ENCODE measurements around the gene TEAD1.

TEAD1 gene

DNA sequence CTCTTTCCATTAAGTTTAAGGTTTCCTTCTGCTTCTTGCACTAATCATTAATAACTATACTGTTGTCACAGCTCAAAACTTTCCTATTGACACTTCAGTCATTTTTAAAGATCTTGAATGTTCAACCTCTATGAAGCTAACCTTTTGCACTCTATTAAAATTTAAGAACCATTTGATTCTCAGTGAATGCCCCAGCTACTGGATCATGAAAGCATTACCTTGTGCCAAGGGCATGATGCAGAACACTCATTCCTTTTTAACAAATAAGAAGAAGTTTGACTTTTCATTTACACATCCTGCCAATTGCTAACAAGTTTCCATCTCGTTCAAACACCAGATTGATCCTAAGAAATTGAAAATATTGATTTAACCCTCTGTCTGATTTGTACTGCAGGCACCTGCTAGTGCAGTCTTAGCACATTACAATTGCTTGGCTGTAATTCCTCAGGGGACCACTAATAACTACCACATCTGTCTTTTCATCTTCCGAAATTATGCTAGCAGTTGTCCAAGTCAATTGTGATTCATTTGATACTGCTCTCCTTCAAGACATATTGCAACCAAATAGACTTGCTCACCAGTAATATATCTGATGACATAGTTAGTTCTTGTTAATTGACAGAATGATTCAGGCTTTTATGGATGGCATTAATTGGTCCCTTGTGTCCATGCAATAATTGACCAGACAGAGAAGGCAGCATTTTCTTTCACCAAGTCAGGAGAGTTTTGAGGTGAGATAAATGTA is 158.4 kb downstream of the TEAD1 start:
- no peak overlapping the region for H3K4me3 ChIP-seq (ENCODE audit: low read depth, low read length)
- TF ChIP-seq, protein P1, sequence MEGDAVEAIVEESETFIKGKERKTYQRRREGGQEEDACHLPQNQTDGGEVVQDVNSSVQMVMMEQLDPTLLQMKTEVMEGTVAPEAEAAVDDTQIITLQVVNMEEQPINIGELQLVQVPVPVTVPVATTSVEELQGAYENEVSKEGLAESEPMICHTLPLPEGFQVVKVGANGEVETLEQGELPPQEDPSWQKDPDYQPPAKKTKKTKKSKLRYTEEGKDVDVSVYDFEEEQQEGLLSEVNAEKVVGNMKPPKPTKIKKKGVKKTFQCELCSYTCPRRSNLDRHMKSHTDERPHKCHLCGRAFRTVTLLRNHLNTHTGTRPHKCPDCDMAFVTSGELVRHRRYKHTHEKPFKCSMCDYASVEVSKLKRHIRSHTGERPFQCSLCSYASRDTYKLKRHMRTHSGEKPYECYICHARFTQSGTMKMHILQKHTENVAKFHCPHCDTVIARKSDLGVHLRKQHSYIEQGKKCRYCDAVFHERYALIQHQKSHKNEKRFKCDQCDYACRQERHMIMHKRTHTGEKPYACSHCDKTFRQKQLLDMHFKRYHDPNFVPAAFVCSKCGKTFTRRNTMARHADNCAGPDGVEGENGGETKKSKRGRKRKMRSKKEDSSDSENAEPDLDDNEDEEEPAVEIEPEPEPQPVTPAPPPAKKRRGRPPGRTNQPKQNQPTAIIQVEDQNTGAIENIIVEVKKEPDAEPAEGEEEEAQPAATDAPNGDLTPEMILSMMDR (IDR thresholded peaks at IDR 0.05; ENCODE audit: low read depth, low read length) = no peak
- in situ Hi-C loops (cut with HindIII; ENCODE audit: low sequenced_read_pairs) = loop anchor here (25.0 kb wide), 1 partner anchor 145 kb away; no protein-coding TSS in a partner anchor
- no peak for DNase-seq (ENCODE audit: low read depth, low spot score)

DNA sequence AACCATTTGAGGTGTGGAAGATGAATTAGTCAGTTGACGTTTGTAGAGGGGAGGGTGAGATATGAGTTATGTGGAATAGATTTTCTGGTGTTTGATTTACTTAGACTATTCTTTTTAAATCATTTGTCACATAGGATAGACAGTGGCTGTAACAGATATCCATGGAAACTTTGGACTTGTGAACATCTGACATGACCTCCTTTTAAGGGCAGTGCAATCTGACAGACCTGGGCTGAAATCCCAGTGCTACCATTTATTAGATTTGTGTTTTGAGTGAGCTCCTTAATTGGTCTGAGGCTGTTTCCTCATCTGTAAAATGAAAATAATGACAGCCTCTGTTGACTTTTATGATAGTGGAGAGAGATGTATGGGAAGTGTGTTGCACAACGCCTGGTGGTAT is 159.9 kb downstream of the TEAD1 start:
- DNase-seq (ENCODE audit: low read depth, low spot score) = no peak
- in situ Hi-C loops (cut with HindIII; ENCODE audit: low sequenced_read_pairs) = loop anchor here (25.0 kb wide), 1 partner anchor 147 kb away; no protein-coding TSS in a partner anchor
- no peak overlapping the region for H3K4me3 ChIP-seq (ENCODE audit: low read depth, low read length)
- TF ChIP-seq, protein P1 (IDR thresholded peaks at IDR 0.05; ENCODE audit: low read depth, low read length) = no peak

DNA sequence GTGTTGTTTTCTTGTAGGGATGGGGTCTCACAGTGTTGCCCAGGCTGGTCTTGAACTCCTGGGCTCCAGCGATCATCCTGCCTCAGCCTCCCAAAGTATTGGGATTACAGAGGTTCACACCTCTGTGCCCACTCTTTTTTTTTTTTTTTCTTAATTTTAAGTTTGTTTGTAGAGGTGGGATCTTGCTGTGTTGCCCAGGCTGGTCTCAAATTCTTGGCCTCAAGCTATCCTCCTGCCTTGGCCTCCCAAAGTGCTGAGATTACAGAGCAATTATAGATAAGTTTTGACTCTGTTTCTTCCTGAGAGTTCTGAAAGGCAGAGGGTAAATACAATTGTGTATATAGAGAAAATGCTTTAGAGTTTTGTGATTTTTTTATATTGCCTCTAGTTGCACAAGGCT is 160.4 kb downstream of the TEAD1 start:
- in situ Hi-C loops (cut with HindIII; ENCODE audit: low sequenced_read_pairs) = loop anchor here (25.0 kb wide), 1 partner anchor 147 kb away; no protein-coding TSS in a partner anchor
- TF ChIP-seq, protein P1 (IDR thresholded peaks at IDR 0.05; ENCODE audit: low read depth, low read length) = no peak
- DNase-seq (ENCODE audit: low read depth, low spot score) = no peak
- no peak overlapping the region for H3K4me3 ChIP-seq (ENCODE audit: low read depth, low read length)

DNA sequence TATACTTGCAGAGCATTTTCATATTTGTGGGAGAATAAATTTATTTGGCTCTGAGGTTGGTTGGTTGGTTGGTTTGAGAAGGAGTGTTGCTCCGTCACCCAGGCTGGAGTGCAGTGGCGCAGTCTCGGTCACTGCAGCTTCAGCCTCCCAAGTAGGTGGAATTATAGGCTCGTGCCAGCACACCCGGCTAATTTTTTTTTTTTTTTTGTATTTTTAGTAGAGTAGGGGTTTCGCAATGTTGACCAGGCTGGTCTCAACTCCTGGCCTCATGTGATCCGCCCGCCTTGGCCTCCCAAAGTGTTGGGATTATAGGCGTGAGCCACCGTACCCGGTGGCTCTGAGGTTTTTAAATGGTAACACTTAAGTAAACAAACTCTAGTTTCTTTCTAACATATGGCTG is 161.1 kb downstream of the TEAD1 start:
- DNase-seq (ENCODE audit: low read depth, low spot score) = no peak
- H3K4me3 ChIP-seq (ENCODE audit: low read depth, low read length) = no peak overlapping the region
- in situ Hi-C loops (cut with HindIII; ENCODE audit: low sequenced_read_pairs) = loop anchor here (25.0 kb wide), 1 partner anchor 148 kb away; no protein-coding TSS in a partner anchor
- TF ChIP-seq, protein P1 (IDR thresholded peaks at IDR 0.05; ENCODE audit: low read depth, low read length) = no peak

DNA sequence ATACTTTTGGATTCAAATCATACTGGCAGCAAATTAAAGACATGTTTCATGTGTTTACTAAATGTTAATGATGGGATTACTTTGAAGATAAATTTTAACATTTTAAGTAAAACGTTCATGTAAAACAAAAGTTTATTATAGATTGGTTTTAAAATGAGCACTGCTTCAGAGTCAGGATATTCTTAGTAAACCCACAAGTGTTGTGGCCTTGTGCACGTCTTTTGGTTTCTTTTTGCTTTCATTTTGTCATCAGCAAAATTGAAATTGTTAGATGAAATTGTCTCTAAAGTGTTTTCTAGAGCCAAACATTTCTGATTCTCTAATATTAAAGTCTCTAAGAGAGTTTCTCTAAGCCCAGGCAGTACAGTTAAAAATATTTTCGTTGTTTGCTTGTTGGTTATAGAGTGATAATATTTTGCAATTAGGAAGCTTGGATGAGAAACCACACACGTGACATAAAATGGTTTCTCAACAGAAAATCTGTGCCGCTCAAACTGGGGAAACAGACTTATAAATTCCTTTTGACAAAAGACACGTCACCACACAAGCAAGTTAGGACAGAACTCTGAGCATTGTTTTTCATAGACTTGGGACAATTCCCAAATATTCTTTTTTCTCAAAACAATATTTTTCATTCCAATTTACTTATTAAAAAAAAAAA is 164.4 kb downstream of the TEAD1 start:
- no peak for DNase-seq (ENCODE audit: low read depth, low spot score)
- no peak overlapping the region for H3K4me3 ChIP-seq (ENCODE audit: low read depth, low read length)
- in situ Hi-C loops (cut with HindIII; ENCODE audit: low sequenced_read_pairs) = loop anchor here (25.0 kb wide), 1 partner anchor 151 kb away; no protein-coding TSS in a partner anchor
- TF ChIP-seq, protein P1 (IDR thresholded peaks at IDR 0.05; ENCODE audit: low read depth, low read length) = no peak

DNA sequence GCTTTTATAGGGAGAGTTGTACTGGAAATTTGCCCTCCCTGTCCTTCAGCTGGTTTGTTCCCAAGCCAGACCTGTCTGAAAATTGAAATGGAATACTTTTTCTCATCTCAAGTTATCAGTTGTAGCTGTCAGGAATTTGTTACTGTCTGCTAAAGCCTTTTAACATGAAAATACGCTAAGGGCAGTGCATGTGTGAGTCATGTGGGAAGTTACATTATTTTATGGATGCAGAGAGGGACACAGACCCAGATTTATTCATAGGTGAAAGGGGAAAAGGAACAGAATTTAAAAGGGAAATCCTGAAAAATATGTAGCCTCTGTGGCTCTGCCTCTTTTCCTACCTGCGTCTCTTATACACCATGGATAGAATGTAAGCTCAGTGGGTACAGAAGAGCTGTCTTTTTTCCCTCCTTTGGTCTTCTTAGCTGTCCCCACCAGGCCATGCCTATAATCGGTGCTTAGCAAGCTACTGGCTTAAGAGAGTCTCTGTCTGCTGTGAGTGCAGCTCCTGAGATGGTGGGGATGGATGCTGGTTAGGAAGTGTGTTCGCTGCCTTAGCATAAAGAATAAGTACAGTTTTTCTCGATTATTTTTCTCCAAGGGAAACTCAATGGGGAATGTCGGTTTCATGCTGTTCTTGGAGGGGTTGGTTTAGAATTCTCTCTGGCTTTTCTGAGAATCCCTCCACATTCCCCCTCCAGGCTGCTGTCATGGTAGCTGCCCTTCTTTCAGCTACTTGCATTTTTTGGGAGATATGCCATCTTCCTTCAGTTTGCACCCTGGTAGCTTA is 166.8 kb downstream of the TEAD1 start:
- in situ Hi-C loops (cut with HindIII; ENCODE audit: low sequenced_read_pairs) = loop anchor here (25.0 kb wide), 1 partner anchor 154 kb away; no protein-coding TSS in a partner anchor
- H3K4me3 ChIP-seq (ENCODE audit: low read depth, low read length) = no peak overlapping the region
- no peak for DNase-seq (ENCODE audit: low read depth, low spot score)
- TF ChIP-seq, protein P1 (IDR thresholded peaks at IDR 0.05; ENCODE audit: low read depth, low read length) = no peak
